Panc1 (cell line): ENCODE data around the gene TWNK. TPM values are rescaled to one million over a fixed set of nuclear protein-coding genes. Genes with fewer than 3 reads are reported as not detected.

Source experiments
- ATAC-seq: fragments of 200-7000 bp; cut with Tn5 transposase; 2 replicates; pipeline ENCODE4 v1.9.1; 2020; ENCODE audit warnings: mild to moderate bottlenecking, moderate library complexity
- BruUV-seq: library from RNA; stranded (reverse); fragments of 400-500 nt; replicated peaks from 2 replicates; lab custom pipeline; 2021; lab: Mats Ljungman, UMichigan
- CTCF ChIA-PET: fragments of 300-600 bp; sonication (Branson Sonifier 250); formaldehyde crosslinking; loops from one replicate; lab custom pipeline; 2022; ENCODE audit warnings: antibody characterized with exemption; lab: Charles Lee
- POLR2A ChIA-PET: fragments of 300-600 bp; sonication (Branson Sonifier 250); formaldehyde crosslinking; loops from one replicate; lab custom pipeline; 2022; ENCODE audit warnings: antibody characterized with exemption; lab: Charles Lee
- DNase-seq: peaks from one replicate; pipeline ENCODE4 v3.0.0-alpha.2; 2010; ENCODE audit warnings: low read depth, low spot score
- H3K27ac ChIP-seq: 2 replicates; pipeline ENCODE4 v1.5.1; 2011; ENCODE audit warnings: mild to moderate bottlenecking, low read length, inconsistent platforms
- H3K27me3 ChIP-seq: fragments of 200-500 bp; sonication (Bioruptor generic); 2 replicates; pipeline ENCODE4 v1.6.0; 2014; ENCODE audit warnings: low read length, inconsistent platforms; ENCODE audit not compliant: control insufficient read depth, insufficient read depth
- H3K36me3 ChIP-seq: fragments of 200-500 bp; sonication (Bioruptor generic); 2 replicates; pipeline ENCODE4 v1.5.1; 2014; ENCODE audit warnings: inconsistent platforms, mild to moderate bottlenecking, low read length, moderate library complexity; ENCODE audit not compliant: control insufficient read depth, insufficient read depth
- H3K4me1 ChIP-seq: 2 replicates; pipeline ENCODE4 v1.5.1; 2011; ENCODE audit warnings: inconsistent platforms, mild to moderate bottlenecking, low read length, moderate library complexity; ENCODE audit not compliant: control insufficient read depth, insufficient read depth
- H3K4me3 ChIP-seq, 2 experiments: 2 replicates each; pipeline ENCODE4 v1.5.1; 2011 to 2012; ENCODE audit warnings: low read depth in 2 of 2, low read length in 2 of 2, mild to moderate bottlenecking in 2 of 2, inconsistent platforms in 1 of 2, moderate library complexity in 1 of 2
- H3K9me3 ChIP-seq: fragments of 200-500 bp; sonication (Bioruptor generic); 2 replicates; pipeline ENCODE4 v1.5.1; 2014; ENCODE audit warnings: low read depth, mild to moderate bottlenecking, inconsistent platforms, low read length, moderate library complexity; ENCODE audit not compliant: control insufficient read depth, insufficient read depth
- CTCF ChIP-seq: fragments of 450-650 bp; IDR thresholded peaks from 2 replicates; pipeline ENCODE4 v1.5.1; 2017; ENCODE audit warnings: mild to moderate bottlenecking
- POLR2AphosphoS5 ChIP-seq: IDR thresholded peaks from 2 replicates; pipeline ENCODE4 v1.6.1; 2012; ENCODE audit warnings: mild to moderate bottlenecking, low read depth, low read length, moderate library complexity
- REST ChIP-seq, 2 experiments: IDR thresholded peaks; 2 replicates each; pipeline ENCODE4 v1.6.1; 2011 to 2012; ENCODE audit warnings: low read depth in 2 of 2, control low read depth in 1 of 2, low read length in 1 of 2, mild to moderate bottlenecking in 1 of 2, moderate library complexity in 1 of 2; ENCODE audit not compliant: insufficient read depth in 1 of 2
- SIN3A ChIP-seq: IDR thresholded peaks from 2 replicates; pipeline ENCODE4 v1.6.1; 2012; ENCODE audit warnings: low read depth, mild to moderate bottlenecking, low read length, moderate library complexity, borderline replicate concordance; ENCODE audit not compliant: insufficient read depth
- TCF7L2 ChIP-seq: IDR thresholded peaks from 2 replicates; pipeline ENCODE4 v1.6.1; 2011; ENCODE audit warnings: mild to moderate bottlenecking, low read depth, low read length, inconsistent platforms
- in situ Hi-C: cut with HindIII; loops from 2 replicates; pipeline ENCODE4 v1.10.0; 2016; ENCODE audit warnings: low sequenced_read_pairs, low pct_unique_long_range_greater_than_20kb
- intact Hi-C: fragments of 100-400 bp; cut with micrococcal nuclease; formaldehyde crosslinking; loops from one replicate; pipeline ENCODE4 v1.10.0; 2022; ENCODE audit not compliant: unreplicated experiment
- total RNA-seq: library from RNA; stranded (reverse); gene quantifications from one replicate; pipeline ENCODE4 v1.2.1, GENCODE V29; 2021; ENCODE audit not compliant: unreplicated experiment

The TWNK gene
- total RNA-seq, 1 experiment from 2014 or later: 30.5 TPM

GRCh38 chr10:101007915-101008822 is 20.8 kb downstream of the TWNK start:
- CTCF ChIA-PET: interaction anchor here (2.1 kb wide), 1 partner anchor 11 kb away, joined by 9 read pairs; no protein-coding TSS in a partner anchor
- intact Hi-C loops: no loop called here
- H3K9me3 ChIP-seq: no peaks in the 10 kb centered on the region
- in situ Hi-C loops: no loop called here
- no TSS peak for BruUV-seq
- peaks cover 22% of the 10 kb centered on the region for H3K4me1 ChIP-seq
- DNase-seq: no peak
- no peak overlapping the region for H3K4me3 ChIP-seq
- ATAC-seq: no peak
- POLR2A ChIA-PET: no interaction called here
- no peaks in the 10 kb centered on the region for H3K27me3 ChIP-seq
- peaks cover 3% of the 10 kb centered on the region; the same call in 1 of the 2 replicates for H3K36me3 ChIP-seq
- no peak for TF ChIP-seq TCF7L2
- no peak for TF ChIP-seq REST (IDR thresholded peaks at IDR 0.05; ENCODE audit: insufficient read depth in 1 of 2, low read depth in 2 of 2, low read length in 1 of 2)
- TF ChIP-seq SIN3A: no peak
- TF ChIP-seq POLR2AphosphoS5: 0 out of 2 replicates have a peak, but pooled peaks have one; percentile 37
- 0 out of 2 replicates have a peak overlapping the region, but pooled peaks have one; percentile 4 for H3K27ac ChIP-seq

- no peak for ATAC-seq
These were observed 21.6 kb downstream of the TWNK start for GRCh38 chr10:101008823-101009423.

More at GRCh38 chr10:101008823-101009423, 21.6 kb downstream of the TWNK start:
- H3K27ac ChIP-seq: no peak overlapping the region
- no peak overlapping the region for H3K4me3 ChIP-seq
- ChIA-PET CTCF (no interaction called here), POLR2A (no interaction called here)
- peaks cover 23% of the 10 kb centered on the region for H3K4me1 ChIP-seq
- no peak for DNase-seq
- H3K27me3 ChIP-seq: no peaks in the 10 kb centered on the region
- in situ Hi-C loops (no loop called here), intact Hi-C loops (no loop called here)
- H3K36me3 ChIP-seq: no peaks in the 10 kb centered on the region
- no TSS peak for BruUV-seq
- TF ChIP-seq SIN3A: no peak
- TF ChIP-seq TCF7L2: no peak
- TF ChIP-seq POLR2AphosphoS5: no peak
- no peak for TF ChIP-seq CTCF
- TF ChIP-seq REST (IDR thresholded peaks at IDR 0.05; ENCODE audit: insufficient read depth in 1 of 2, low read depth in 2 of 2, low read length in 1 of 2): no peak
- no peaks in the 10 kb centered on the region for H3K9me3 ChIP-seq
